Left ventricle myocardium inferior (tissue), 1 donor: Measurements from ENCODE around the gene EPS8. TPM values are rescaled to one million over a fixed set of nuclear protein-coding genes. Genes with fewer than 3 reads are reported as not detected.

Experiments
- DNase-seq: peaks from one replicate; pipeline ENCODE4 v3.0.0-alpha.2; 2020
- H3K27ac ChIP-seq: fragments of 200-600 bp; replicated peaks from 2 replicates; pipeline ENCODE4 v1.8.0; 2021
- H3K27me3 ChIP-seq: fragments of 200-600 bp; 2 replicates; pipeline ENCODE4 v1.8.0; 2021; ENCODE audit warnings: low read depth
- H3K36me3 ChIP-seq: fragments of 200-600 bp; 2 replicates; pipeline ENCODE4 v1.8.0; 2021
- H3K4me1 ChIP-seq: fragments of 200-600 bp; 2 replicates; pipeline ENCODE4 v1.8.0; 2021
- H3K4me3 ChIP-seq: fragments of 200-600 bp; 2 replicates; pipeline ENCODE4 v1.8.0; 2021; ENCODE audit warnings: mild to moderate bottlenecking, moderate library complexity
- H3K9me3 ChIP-seq: fragments of 200-600 bp; replicated peaks from 2 replicates; pipeline ENCODE4 v1.8.0; 2021
- CTCF ChIP-seq: fragments of 200-600 bp; IDR thresholded peaks from 2 replicates; pipeline ENCODE4 v1.8.0; 2021; ENCODE audit warnings: antibody characterized with exemption, mild to moderate bottlenecking, borderline replicate concordance
- intact Hi-C: fragments of 100-400 bp; cut with micrococcal nuclease; formaldehyde crosslinking; loops from one replicate; pipeline ENCODE4 v1.11.0; 2022
- total RNA-seq: library from RNA; stranded (reverse); fragmentation: NEBNext Ultra II Directional; extraction: Animal tissue kit (Norgen Biotek cat#: 25700); gene quantifications from one replicate; pipeline ENCODE4 v1.2.1, GENCODE V29; 2021
- donor health status: DM: no; HTN: yes; CAD: no; lungs with severe emphysema.

EPS8 gene
- total RNA-seq, 1 donor from 2014 or later: 18.9 TPM

DNA sequence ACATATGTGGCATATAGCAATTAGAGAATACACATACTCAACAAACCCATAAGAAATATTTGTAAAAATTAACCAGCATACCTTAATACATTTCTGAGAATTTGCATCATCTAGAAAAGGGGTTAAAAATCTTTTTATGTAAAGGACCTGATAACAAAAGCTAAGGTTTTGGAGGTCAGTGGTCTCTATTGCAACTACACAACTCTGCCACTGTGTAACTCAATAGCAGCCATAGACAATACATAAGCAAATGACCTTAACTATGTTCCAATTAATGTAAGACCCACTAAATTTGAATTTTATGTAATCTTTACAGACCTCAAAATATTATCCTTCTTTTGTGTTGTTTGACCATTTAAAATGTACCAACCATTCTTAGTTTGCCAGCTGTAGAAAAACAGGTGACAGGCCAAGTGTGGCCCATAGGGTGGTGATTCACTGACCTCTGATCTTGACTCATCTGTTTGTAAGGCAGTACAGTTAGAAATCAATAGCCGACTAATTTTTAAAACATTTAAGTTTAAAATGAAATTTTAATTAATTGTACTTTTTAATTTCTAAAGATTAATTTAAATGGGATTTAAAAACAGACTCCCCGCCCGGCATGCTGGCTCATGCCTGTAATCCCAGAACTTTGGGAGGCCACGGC is 7.4 kb upstream of the EPS8 start:
- Histone ChIP-seq H3K27ac (no peak overlapping the region), H3K36me3 (no peaks in the 10 kb centered on the region), H3K9me3 (no peaks in the 10 kb centered on the region), H3K27me3 (no peaks in the 10 kb centered on the region), H3K4me3 (no peak overlapping the region), H3K4me1 (no peaks in the 10 kb centered on the region)
- no peak for DNase-seq
- intact Hi-C loops: no loop called here
- TF ChIP-seq CTCF: no peak

DNA sequence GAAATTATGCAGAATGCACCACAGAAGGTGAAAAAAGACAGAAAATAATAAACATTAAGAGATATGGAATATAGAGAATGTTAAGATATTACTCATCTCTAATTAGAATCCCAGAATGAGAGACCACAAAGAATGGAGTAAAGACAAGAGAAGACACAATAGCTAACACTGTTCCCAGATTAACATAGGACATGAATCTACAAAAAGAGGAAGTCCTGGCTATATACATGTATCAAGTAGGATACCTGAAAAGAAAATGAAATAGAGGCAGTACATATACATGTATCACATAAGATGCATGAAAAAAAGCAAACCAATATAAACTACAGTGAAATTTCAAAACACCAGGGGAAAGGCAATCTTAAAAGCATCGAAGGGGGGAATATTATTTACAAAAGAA is 5.6 kb upstream of the EPS8 start:
- no peaks in the 10 kb centered on the region for H3K9me3 ChIP-seq
- TF ChIP-seq CTCF: no peak
- no peaks in the 10 kb centered on the region for H3K27me3 ChIP-seq
- no peak overlapping the region for H3K4me3 ChIP-seq
- DNase-seq: no peak
- H3K4me1 ChIP-seq: peaks cover 4% of the 10 kb centered on the region
- H3K27ac ChIP-seq: no peak overlapping the region
- intact Hi-C loops: no loop called here
- H3K36me3 ChIP-seq: no peaks in the 10 kb centered on the region

- TF ChIP-seq CTCF: no peak
- no peaks in the 10 kb centered on the region for H3K36me3 ChIP-seq
- intact Hi-C loops: no loop called here
Measured at GRCh38 chr12:15794196-15794595, 5.0 kb upstream of the EPS8 start.

GRCh38 chr12:15788233-15789219 is 662 bp downstream of the EPS8 start:
- H3K27ac ChIP-seq: peak overlapping the region; percentile 92
- H3K4me3 ChIP-seq: peak overlapping the region; percentile 93
- peak; percentile 28 for DNase-seq
- H3K4me1 ChIP-seq: peaks cover 31% of the 10 kb centered on the region
- peaks cover 6% of the 10 kb centered on the region for H3K9me3 ChIP-seq
- no peaks in the 10 kb centered on the region for H3K27me3 ChIP-seq
- TF ChIP-seq CTCF: no peak
- intact Hi-C loops: no loop called here
- H3K36me3 ChIP-seq: peaks cover 9% of the 10 kb centered on the region

More at GRCh38 chr12:15794196-15794595, 5.0 kb upstream of the EPS8 start:
- Histone ChIP-seq H3K27ac (no peak overlapping the region), H3K9me3 (no peaks in the 10 kb centered on the region), H3K27me3 (no peaks in the 10 kb centered on the region), H3K4me3 (no peak overlapping the region), H3K4me1 (peaks cover 9% of the 10 kb centered on the region)
- no peak for DNase-seq

GRCh38 chr12:15787778-15788177 is 1.4 kb downstream of the EPS8 start:
- DNase-seq: no peak
- peaks cover 6% of the 10 kb centered on the region for H3K9me3 ChIP-seq
- intact Hi-C loops: no loop called here
- no peaks in the 10 kb centered on the region for H3K27me3 ChIP-seq
- peaks cover 31% of the 10 kb centered on the region for H3K4me1 ChIP-seq
- peak overlapping the region; percentile 92 for H3K27ac ChIP-seq
- no peak for TF ChIP-seq CTCF
- peak overlapping the region; percentile 93 for H3K4me3 ChIP-seq
- peaks cover 9% of the 10 kb centered on the region for H3K36me3 ChIP-seq
